ENCODE measurements around the gene OVOL1.

OVOL1 gene

GRCh38 chr11:65771589-65772112, 15.2 kb upstream of the OVOL1 start:
- ATAC-seq (no peak), DNase-seq (no peak)
- no peaks in the 10 kb centered on the region for H3K9me3 Mint-ChIP-seq
- no peaks in the 10 kb centered on the region for H3K36me3 Mint-ChIP-seq (ENCODE audit: low read depth)
- no peak overlapping the region for H3K27ac Mint-ChIP-seq
- no peaks in the 10 kb centered on the region for H3K27me3 Mint-ChIP-seq
- peaks cover 21% of the 10 kb centered on the region for H3K4me1 Mint-ChIP-seq
- H3K4me3 Mint-ChIP-seq: no peak overlapping the region

GRCh38 chr11:65773784-65774411, 13.0 kb upstream of the OVOL1 start:
- Mint-ChIP-seq H3K27me3 (no peaks in the 10 kb centered on the region), H3K9me3 (no peaks in the 10 kb centered on the region), H3K36me3 (ENCODE audit: low read depth) (peaks cover 2% of the 10 kb centered on the region), H3K4me3 (no peak overlapping the region), H3K4me1 (peaks cover 30% of the 10 kb centered on the region), H3K27ac (peak overlapping the region; percentile 16)
- ATAC-seq (no peak), DNase-seq (no peak)

GRCh38 chr11:65774525-65775306, 12.1 kb upstream of the OVOL1 start:
- peaks cover 30% of the 10 kb centered on the region for H3K4me1 Mint-ChIP-seq

GRCh38 chr11:65776196-65776595, 10.7 kb upstream of the OVOL1 start:
- DNase-seq (no peak), ATAC-seq (peak; percentile 8)
- Mint-ChIP-seq H3K27ac (peak overlapping the region; percentile 38), H3K4me3 (no peak overlapping the region), H3K4me1 (peaks cover 28% of the 10 kb centered on the region), H3K9me3 (no peaks in the 10 kb centered on the region), H3K27me3 (no peaks in the 10 kb centered on the region), H3K36me3 (ENCODE audit: low read depth) (peaks cover 2% of the 10 kb centered on the region)

More at GRCh38 chr11:65774525-65775306, 12.1 kb upstream of the OVOL1 start:
- peaks cover 2% of the 10 kb centered on the region for H3K36me3 Mint-ChIP-seq (ENCODE audit: low read depth)
- H3K27me3 Mint-ChIP-seq: no peaks in the 10 kb centered on the region
- H3K9me3 Mint-ChIP-seq: no peaks in the 10 kb centered on the region
- ATAC-seq: no peak
- DNase-seq: no peak
- H3K4me3 Mint-ChIP-seq: no peak overlapping the region
- no peak overlapping the region for H3K27ac Mint-ChIP-seq

- Mint-ChIP-seq H3K9me3 (no peaks in the 10 kb centered on the region), H3K27me3 (no peaks in the 10 kb centered on the region), H3K36me3 (ENCODE audit: low read depth) (peaks cover 2% of the 10 kb centered on the region), H3K27ac (peak overlapping the region; percentile 21), H3K4me3 (peak overlapping the region; percentile 25), H3K4me1 (peaks cover 28% of the 10 kb centered on the region)
- ATAC-seq: no peak
- DNase-seq: no peak
Observed at GRCh38 chr11:65776710-65777141, 10.1 kb upstream of the OVOL1 start.

- Mint-ChIP-seq H3K4me3 (no peak overlapping the region), H3K27me3 (no peaks in the 10 kb centered on the region), H3K9me3 (no peaks in the 10 kb centered on the region), H3K4me1 (peaks cover 30% of the 10 kb centered on the region), H3K36me3 (ENCODE audit: low read depth) (peaks cover 2% of the 10 kb centered on the region), H3K27ac (peak overlapping the region; percentile 21)
- no peak for DNase-seq
- no peak for ATAC-seq
Observed at GRCh38 chr11:65777241-65777640, 9.6 kb upstream of the OVOL1 start.

- no peak overlapping the region for H3K4me3 Mint-ChIP-seq
- no peak for DNase-seq
- peaks cover 32% of the 10 kb centered on the region for H3K4me1 Mint-ChIP-seq
- no peak overlapping the region for H3K27ac Mint-ChIP-seq
- H3K36me3 Mint-ChIP-seq (ENCODE audit: low read depth): peaks cover 2% of the 10 kb centered on the region
- H3K27me3 Mint-ChIP-seq: peaks cover 3% of the 10 kb centered on the region
- H3K9me3 Mint-ChIP-seq: no peaks in the 10 kb centered on the region
- ATAC-seq: no peak
Observed at GRCh38 chr11:65777821-65778361, 9.0 kb upstream of the OVOL1 start.

GRCh38 chr11:65778431-65778900, 8.4 kb upstream of the OVOL1 start:
- Mint-ChIP-seq H3K27ac (no peak overlapping the region), H3K36me3 (ENCODE audit: low read depth) (peaks cover 2% of the 10 kb centered on the region), H3K27me3 (peaks cover 8% of the 10 kb centered on the region), H3K4me1 (peaks cover 32% of the 10 kb centered on the region), H3K9me3 (no peaks in the 10 kb centered on the region), H3K4me3 (no peak overlapping the region)
- ATAC-seq (no peak), DNase-seq (no peak)

- DNase-seq: no peak
Observed at GRCh38 chr11:65778901-65779668, 7.8 kb upstream of the OVOL1 start.

GRCh38 chr11:65779669-65779918, 7.3 kb upstream of the OVOL1 start:
- H3K27me3 Mint-ChIP-seq: peaks cover 16% of the 10 kb centered on the region

More at GRCh38 chr11:65778901-65779668, 7.8 kb upstream of the OVOL1 start:
- H3K27me3 Mint-ChIP-seq: peaks cover 11% of the 10 kb centered on the region
- H3K9me3 Mint-ChIP-seq: no peaks in the 10 kb centered on the region
- H3K4me3 Mint-ChIP-seq: peak overlapping the region; percentile 86
- peaks cover 2% of the 10 kb centered on the region for H3K36me3 Mint-ChIP-seq (ENCODE audit: low read depth)
- peaks cover 29% of the 10 kb centered on the region for H3K4me1 Mint-ChIP-seq
- ATAC-seq: no peak
- H3K27ac Mint-ChIP-seq: no peak overlapping the region

GRCh38 chr11:65779919-65780769, 6.7 kb upstream of the OVOL1 start:
- Mint-ChIP-seq H3K27me3 (peaks cover 20% of the 10 kb centered on the region), H3K4me1 (peaks cover 28% of the 10 kb centered on the region), H3K36me3 (ENCODE audit: low read depth) (peaks cover 2% of the 10 kb centered on the region), H3K27ac (peak overlapping the region; percentile 76), H3K4me3 (peak overlapping the region; percentile 86), H3K9me3 (no peaks in the 10 kb centered on the region)
- ATAC-seq: peak; percentile 77
- peak; percentile 91 for DNase-seq

More at GRCh38 chr11:65779669-65779918, 7.3 kb upstream of the OVOL1 start:
- Mint-ChIP-seq H3K4me3 (peak overlapping the region; percentile 86), H3K4me1 (peaks cover 29% of the 10 kb centered on the region), H3K27ac (no peak overlapping the region), H3K9me3 (no peaks in the 10 kb centered on the region), H3K36me3 (ENCODE audit: low read depth) (peaks cover 2% of the 10 kb centered on the region)
- no peak for ATAC-seq
- DNase-seq: no peak

- DNase-seq (peak; percentile 74), ATAC-seq (peak; percentile 31)
- peak within 1 kb of the TSS; percentile 86 for H3K4me3 Mint-ChIP-seq
- peaks cover 34% of the 10 kb centered on the region for H3K4me1 Mint-ChIP-seq
- H3K36me3 Mint-ChIP-seq (ENCODE audit: low read depth): peaks cover 2% of the 10 kb centered on the region
- H3K9me3 Mint-ChIP-seq: no peaks in the 10 kb centered on the region
- H3K27ac Mint-ChIP-seq: peak within 1 kb of the TSS; percentile 76
- peaks cover 26% of the 10 kb centered on the region for H3K27me3 Mint-ChIP-seq
Observed at GRCh38 chr11:65780770-65781151, 6.1 kb upstream of the OVOL1 start, which contains the start of gene AP5B1. TSS of gene AP5B1 (minus strand) at chr11:65780976. CDS start at chr11:65780591, 385 bp downstream.

- no peak overlapping the region for H3K4me3 Mint-ChIP-seq
- H3K9me3 Mint-ChIP-seq: no peaks in the 10 kb centered on the region
- peak; percentile 23 for ATAC-seq
- H3K4me1 Mint-ChIP-seq: peaks cover 32% of the 10 kb centered on the region
- H3K36me3 Mint-ChIP-seq (ENCODE audit: low read depth): peaks cover 2% of the 10 kb centered on the region
- peaks cover 30% of the 10 kb centered on the region for H3K27me3 Mint-ChIP-seq
- no peak for DNase-seq
- H3K27ac Mint-ChIP-seq: no peak overlapping the region
Observed at GRCh38 chr11:65781152-65781961, 5.5 kb upstream of the OVOL1 start.
